K562 (cell line): Measurements from ENCODE around the gene SF3A2. TPM values are rescaled to one million over a fixed set of nuclear protein-coding genes. Genes with fewer than 3 reads are reported as not detected.

Experiments used
- ELF4 ChIP-seq: fragments of 450-650 bp; formaldehyde crosslinking; IDR thresholded peaks from 2 replicates; pipeline ENCODE4 v1.4.0; 2022; ENCODE audit warnings: missing genetic modification characterization
- HNRNPL ChIP-seq: fragments of 200-400 bp; formaldehyde crosslinking; IDR thresholded peaks from 2 replicates; pipeline ENCODE4 v1.6.1; 2017; ENCODE audit warnings: low read depth, mild to moderate bottlenecking, low read length
- KAT7 ChIP-seq: sonication (generic); formaldehyde crosslinking; IDR thresholded peaks from 2 replicates; pipeline ENCODE4 v1.8.0; 2022; ENCODE audit warnings: missing genetic modification reagents, mild to moderate bottlenecking, borderline replicate concordance
- KAT8 ChIP-seq: fragments of 450-650 bp; IDR thresholded peaks from 2 replicates; pipeline ENCODE4 v1.6.1; 2016; ENCODE audit warnings: low read depth, mild to moderate bottlenecking
- KDM5B ChIP-seq: fragments of 200-600 bp; sonication (generic); IDR thresholded peaks from 2 replicates; pipeline ENCODE4 v1.6.1; 2012; ENCODE audit warnings: low read depth, mild to moderate bottlenecking, moderate library complexity, low read length, control low read depth, inconsistent platforms; ENCODE audit not compliant: insufficient replicate concordance
- LARP7 ChIP-seq: fragments of 450-650 bp; IDR thresholded peaks from 2 replicates; pipeline ENCODE4 v1.6.1; 2016
- MEF2D ChIP-seq: conservative IDR thresholded peaks from 2 replicates; pipeline ENCODE4 v1.6.1; 2016; ENCODE audit warnings: low read depth, missing genetic modification characterization, missing compliant biosample characterization
- NR1H2 ChIP-seq: sonication (generic); formaldehyde crosslinking; IDR thresholded peaks from 2 replicates; pipeline ENCODE4 v1.4.0; 2020; ENCODE audit warnings: mild to moderate bottlenecking, missing genetic modification reagents
- PRMT5 ChIP-seq: sonication (generic); formaldehyde crosslinking; IDR thresholded peaks from 2 replicates; pipeline ENCODE4 v1.5.0; 2020; ENCODE audit warnings: missing genetic modification reagents
- PURB ChIP-seq: sonication (generic); formaldehyde crosslinking; IDR thresholded peaks from 2 replicates; pipeline ENCODE4 v1.9.0; 2021; ENCODE audit warnings: low read depth, mild to moderate bottlenecking, missing genetic modification reagents
- RB1 ChIP-seq: fragments of 450-650 bp; IDR thresholded peaks from 2 replicates; pipeline ENCODE4 v1.6.1; 2017; ENCODE audit warnings: low read depth, mild to moderate bottlenecking
- SIN3B ChIP-seq: fragments of 450-650 bp; IDR thresholded peaks from 2 replicates; pipeline ENCODE4 v1.6.1; 2017; ENCODE audit warnings: low read depth, mild to moderate bottlenecking, moderate library complexity
- SNIP1 ChIP-seq: fragments of 450-650 bp; IDR thresholded peaks from 2 replicates; pipeline ENCODE4 v1.7.1; 2017; ENCODE audit warnings: low read depth, mild to moderate bottlenecking
- U2AF2 ChIP-seq: fragments of 200-400 bp; formaldehyde crosslinking; optimal IDR thresholded peaks from 2 replicates; pipeline ENCODE3; 2017; ENCODE audit warnings: low read depth, mild to moderate bottlenecking, low read length
- ZC3H11A ChIP-seq: IDR thresholded peaks from 2 replicates; pipeline ENCODE4 v1.6.1; 2012; ENCODE audit warnings: low read depth, low read length, improper control_type of control experiment
- ZFPM2 ChIP-seq: fragments of 250-450 bp; sonication (Bioruptor Pico); IDR thresholded peaks from 2 replicates; pipeline ENCODE4 v1.5.1; 2022; ENCODE audit warnings: mild to moderate bottlenecking
- ZFX ChIP-seq: sonication (generic); formaldehyde crosslinking; IDR thresholded peaks from 2 replicates; pipeline ENCODE4 v1.8.0; 2022; ENCODE audit warnings: mild to moderate bottlenecking, missing genetic modification reagents, moderate library complexity
- ZKSCAN3 ChIP-seq: fragments of 250-450 bp; sonication (Bioruptor Pico); IDR thresholded peaks from 2 replicates; pipeline ENCODE4 v1.4.0; 2020
- ZNF121 ChIP-seq: sonication (generic); formaldehyde crosslinking; conservative IDR thresholded peaks from 2 replicates; pipeline ENCODE4 v1.8.0; 2022; ENCODE audit warnings: missing genetic modification reagents
- ZNF232 ChIP-seq: sonication (generic); formaldehyde crosslinking; IDR thresholded peaks from 2 replicates; pipeline ENCODE4 v1.8.0; 2022; ENCODE audit warnings: mild to moderate bottlenecking, missing genetic modification reagents
- ZNF785 ChIP-seq: fragments of 250-450 bp; sonication (Bioruptor Pico); IDR thresholded peaks from 2 replicates; pipeline ENCODE4 v1.4.0; 2020; ENCODE audit warnings: mild to moderate bottlenecking
- polyA plus RNA-seq, 8 experiments: library from polyadenylated mRNA; depleted of rRNA in 4 of 8; stranded (reverse) in 5 of 8; unstranded in 3 of 8; fragments of >200 nt; fragmentation: Nextera tagmentation in 2 of 8; fragmentation: Illumina TruSeq in 1 of 8; extraction: Ambion mirVana in 2 of 8; extraction: Trizol in 1 of 8; gene quantifications; 2 replicates each; pipeline versions ENCODE4 v1.2.1 to v1.2.3, GENCODE V29; 2011 to 2014; ENCODE audit warnings: inconsistent platforms in 1 of 8, missing spikeins in 1 of 8
- total RNA-seq, 7 experiments: library from RNA; depleted of rRNA in 6 of 7; stranded (reverse); fragments of >200 nt in 6 of 7; fragmentation: Illumina TruSeq in 2 of 7; extraction: Trizol in 2 of 7; gene quantifications; 2 replicates each; pipeline versions ENCODE4 v1.2.1 to v1.2.3, GENCODE V29; 2011 to 2021; ENCODE audit warnings: low replicate concordance in 1 of 7
- TF ChIP-seq, protein P1 (sequence below): sonication (generic); formaldehyde crosslinking; IDR thresholded peaks from 2 replicates; pipeline ENCODE4 v1.8.0; 2023; ENCODE audit warnings: mild to moderate bottlenecking, missing genetic modification reagents
- TF ChIP-seq, protein P2 (sequence below): conservative IDR thresholded peaks from 2 replicates; pipeline ENCODE4 v1.6.1; 2011; ENCODE audit warnings: low read depth, mild to moderate bottlenecking, low read length; ENCODE audit not compliant: control insufficient read depth
- TF ChIP-seq, protein P3 (sequence below): sonication (generic); formaldehyde crosslinking; IDR thresholded peaks from 2 replicates; pipeline ENCODE4 v1.8.0; 2022; ENCODE audit warnings: mild to moderate bottlenecking, missing genetic modification reagents

SF3A2 gene
- total and polyA plus RNA-seq, 9 of the 15 experiments (the other 6 are each of a cell fraction or from before 2014, with no cell fraction given) = 0.17 to 194 (median 22.8) TPM

DNA sequence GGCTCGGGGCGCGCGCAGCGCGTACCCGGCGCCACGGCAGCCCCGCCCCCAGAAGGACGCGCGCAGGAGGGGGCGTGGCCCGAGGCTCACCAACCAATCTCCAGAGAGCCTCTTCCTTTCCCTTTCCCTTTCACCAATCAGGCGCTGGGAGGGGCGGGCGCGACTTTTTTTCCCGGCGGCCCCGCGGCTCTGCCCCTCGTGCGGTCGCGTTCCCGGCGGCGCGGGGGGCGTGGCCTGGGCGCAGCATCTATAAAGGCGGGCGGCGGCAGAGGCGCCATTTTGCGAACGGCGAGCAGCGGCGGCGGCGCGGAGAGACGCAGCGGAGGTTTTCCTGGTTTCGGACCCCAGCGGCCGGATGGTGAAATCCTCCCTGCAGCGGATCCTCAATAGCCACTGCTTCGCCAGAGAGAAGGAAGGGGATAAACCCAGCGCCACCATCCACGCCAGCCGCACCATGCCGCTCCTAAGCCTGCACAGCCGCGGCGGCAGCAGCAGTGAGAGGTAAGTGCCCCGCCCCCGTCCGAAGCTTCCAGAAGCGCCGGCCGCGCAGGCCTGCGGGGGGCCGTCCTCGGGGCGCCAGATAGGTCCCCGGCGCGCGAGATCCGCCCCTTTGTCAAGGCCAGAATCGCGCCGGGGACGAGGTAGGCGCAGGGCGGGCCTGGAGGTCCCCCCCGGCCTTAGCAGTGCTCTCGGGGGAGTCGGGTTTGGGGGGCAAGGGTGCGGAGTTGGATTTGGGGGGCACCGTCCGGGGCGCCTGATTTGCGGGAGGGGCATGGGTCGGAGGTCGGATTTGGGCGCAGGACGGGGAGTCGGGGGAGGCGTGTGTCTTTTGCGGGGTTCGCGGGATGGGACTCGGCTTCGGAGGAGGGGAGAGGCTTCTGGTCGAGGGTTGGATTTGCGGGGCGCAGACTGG is 32.9 kb downstream of the SF3A2 start (continued):
- TF ChIP-seq, protein P1, sequence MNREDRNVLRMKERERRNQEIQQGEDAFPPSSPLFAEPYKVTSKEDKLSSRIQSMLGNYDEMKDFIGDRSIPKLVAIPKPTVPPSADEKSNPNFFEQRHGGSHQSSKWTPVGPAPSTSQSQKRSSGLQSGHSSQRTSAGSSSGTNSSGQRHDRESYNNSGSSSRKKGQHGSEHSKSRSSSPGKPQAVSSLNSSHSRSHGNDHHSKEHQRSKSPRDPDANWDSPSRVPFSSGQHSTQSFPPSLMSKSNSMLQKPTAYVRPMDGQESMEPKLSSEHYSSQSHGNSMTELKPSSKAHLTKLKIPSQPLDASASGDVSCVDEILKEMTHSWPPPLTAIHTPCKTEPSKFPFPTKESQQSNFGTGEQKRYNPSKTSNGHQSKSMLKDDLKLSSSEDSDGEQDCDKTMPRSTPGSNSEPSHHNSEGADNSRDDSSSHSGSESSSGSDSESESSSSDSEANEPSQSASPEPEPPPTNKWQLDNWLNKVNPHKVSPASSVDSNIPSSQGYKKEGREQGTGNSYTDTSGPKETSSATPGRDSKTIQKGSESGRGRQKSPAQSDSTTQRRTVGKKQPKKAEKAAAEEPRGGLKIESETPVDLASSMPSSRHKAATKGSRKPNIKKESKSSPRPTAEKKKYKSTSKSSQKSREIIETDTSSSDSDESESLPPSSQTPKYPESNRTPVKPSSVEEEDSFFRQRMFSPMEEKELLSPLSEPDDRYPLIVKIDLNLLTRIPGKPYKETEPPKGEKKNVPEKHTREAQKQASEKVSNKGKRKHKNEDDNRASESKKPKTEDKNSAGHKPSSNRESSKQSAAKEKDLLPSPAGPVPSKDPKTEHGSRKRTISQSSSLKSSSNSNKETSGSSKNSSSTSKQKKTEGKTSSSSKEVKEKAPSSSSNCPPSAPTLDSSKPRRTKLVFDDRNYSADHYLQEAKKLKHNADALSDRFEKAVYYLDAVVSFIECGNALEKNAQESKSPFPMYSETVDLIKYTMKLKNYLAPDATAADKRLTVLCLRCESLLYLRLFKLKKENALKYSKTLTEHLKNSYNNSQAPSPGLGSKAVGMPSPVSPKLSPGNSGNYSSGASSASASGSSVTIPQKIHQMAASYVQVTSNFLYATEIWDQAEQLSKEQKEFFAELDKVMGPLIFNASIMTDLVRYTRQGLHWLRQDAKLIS (CRISPR knock-in tag) = peak; percentile 97
- no peak for TF ChIP-seq ZC3H11A
- no peak; the same call in none of the 2 replicates for TF ChIP-seq RB1
- TF ChIP-seq, protein P2, sequence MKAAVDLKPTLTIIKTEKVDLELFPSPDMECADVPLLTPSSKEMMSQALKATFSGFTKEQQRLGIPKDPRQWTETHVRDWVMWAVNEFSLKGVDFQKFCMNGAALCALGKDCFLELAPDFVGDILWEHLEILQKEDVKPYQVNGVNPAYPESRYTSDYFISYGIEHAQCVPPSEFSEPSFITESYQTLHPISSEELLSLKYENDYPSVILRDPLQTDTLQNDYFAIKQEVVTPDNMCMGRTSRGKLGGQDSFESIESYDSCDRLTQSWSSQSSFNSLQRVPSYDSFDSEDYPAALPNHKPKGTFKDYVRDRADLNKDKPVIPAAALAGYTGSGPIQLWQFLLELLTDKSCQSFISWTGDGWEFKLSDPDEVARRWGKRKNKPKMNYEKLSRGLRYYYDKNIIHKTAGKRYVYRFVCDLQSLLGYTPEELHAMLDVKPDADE = no peak; the same call in 1 of the 2 replicates
- no peak for TF ChIP-seq ZNF121 (CRISPR knock-in tag)
- 0 out of 2 replicates have a peak, but pooled peaks have one; percentile 55 for TF ChIP-seq ZNF232 (CRISPR knock-in tag)
- peak; percentile 45; the same call in 1 of the 2 replicates for TF ChIP-seq SIN3B
- TF ChIP-seq ZKSCAN3 (CRISPR knock-in tag) = no peak
- no peak for TF ChIP-seq KAT7 (CRISPR knock-in tag)
- TF ChIP-seq, protein P3, sequence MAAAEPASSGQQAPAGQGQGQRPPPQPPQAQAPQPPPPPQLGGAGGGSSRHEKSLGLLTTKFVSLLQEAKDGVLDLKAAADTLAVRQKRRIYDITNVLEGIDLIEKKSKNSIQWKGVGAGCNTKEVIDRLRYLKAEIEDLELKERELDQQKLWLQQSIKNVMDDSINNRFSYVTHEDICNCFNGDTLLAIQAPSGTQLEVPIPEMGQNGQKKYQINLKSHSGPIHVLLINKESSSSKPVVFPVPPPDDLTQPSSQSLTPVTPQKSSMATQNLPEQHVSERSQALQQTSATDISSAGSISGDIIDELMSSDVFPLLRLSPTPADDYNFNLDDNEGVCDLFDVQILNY (CRISPR knock-in tag) = peak; percentile 74
- TF ChIP-seq PRMT5 (CRISPR knock-in tag) = peak; percentile 39
- TF ChIP-seq NR1H2 (CRISPR knock-in tag) = no peak
- peak; percentile 92 for TF ChIP-seq HNRNPL
- 0 out of 2 replicates have a peak, but pooled peaks have one; percentile 55 for TF ChIP-seq KAT8
- no peak for TF ChIP-seq PURB (CRISPR knock-in tag)
- TF ChIP-seq KDM5B = peak; percentile 97
- no peak for TF ChIP-seq U2AF2
- TF ChIP-seq ZFX (CRISPR knock-in tag) = peak; percentile 70
- TF ChIP-seq MEF2D = no peak
- TF ChIP-seq ZNF785 (CRISPR knock-in tag) = no peak
- TF ChIP-seq ELF4 (CRISPR knock-in tag) = peak; percentile 54; the same call in 1 of the 2 replicates
- TF ChIP-seq LARP7 = peak; percentile 83; the same call in 1 of the 2 replicates
- TF ChIP-seq SNIP1 = no peak
- no peak for TF ChIP-seq ZFPM2
